ENCODE measurements around the gene IQCE. TPM values are rescaled to one million over a fixed set of nuclear protein-coding genes. Genes with fewer than 3 reads are reported as not detected.

Gene IQCE
- total and polyA plus RNA-seq, 10 of the 15 experiments (the other 5 are each of a cell fraction or from before 2014, with no cell fraction given) = 0.37 to 8.1 (median 3.7) TPM

DNA sequence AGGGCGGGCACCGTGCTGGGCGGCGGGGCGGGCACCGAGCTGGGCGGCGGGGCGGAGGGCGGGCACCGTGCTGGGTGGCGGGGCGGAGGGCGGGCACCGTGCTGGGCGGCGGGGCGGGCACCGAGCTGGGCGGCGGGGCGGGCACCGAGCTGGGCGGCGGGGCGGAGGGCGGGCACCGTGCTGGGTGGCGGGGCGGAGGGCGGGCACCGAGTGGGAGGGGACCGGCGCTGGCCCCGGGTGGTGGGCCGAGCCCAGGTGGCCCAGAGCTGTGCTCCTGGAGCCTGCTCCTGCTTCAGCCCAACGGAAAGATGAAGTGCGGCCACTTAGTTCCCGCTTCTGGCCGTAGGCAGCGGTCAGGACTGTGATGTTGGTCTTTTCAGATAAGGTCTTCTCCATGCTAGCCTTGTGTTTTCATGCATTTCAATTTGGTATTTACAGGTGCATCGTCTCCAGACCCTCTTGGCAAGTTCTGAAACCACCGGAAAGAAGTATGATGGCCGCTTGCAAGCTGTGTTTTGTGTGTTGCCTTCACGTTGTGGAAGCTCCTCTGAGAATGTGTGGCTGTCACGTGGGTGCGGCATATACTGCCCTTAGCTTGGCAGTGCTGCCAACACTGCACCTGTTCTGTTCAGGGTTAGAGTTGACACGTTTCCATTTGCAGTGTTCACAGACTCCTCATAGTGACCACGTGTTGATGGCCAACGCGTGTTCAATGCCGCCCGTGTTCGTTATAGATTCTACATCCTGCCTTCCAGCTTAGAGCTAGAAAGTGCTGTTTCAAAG is 25.2 kb downstream of the IQCE start (continued):
- TF ChIP-seq, protein P1, sequence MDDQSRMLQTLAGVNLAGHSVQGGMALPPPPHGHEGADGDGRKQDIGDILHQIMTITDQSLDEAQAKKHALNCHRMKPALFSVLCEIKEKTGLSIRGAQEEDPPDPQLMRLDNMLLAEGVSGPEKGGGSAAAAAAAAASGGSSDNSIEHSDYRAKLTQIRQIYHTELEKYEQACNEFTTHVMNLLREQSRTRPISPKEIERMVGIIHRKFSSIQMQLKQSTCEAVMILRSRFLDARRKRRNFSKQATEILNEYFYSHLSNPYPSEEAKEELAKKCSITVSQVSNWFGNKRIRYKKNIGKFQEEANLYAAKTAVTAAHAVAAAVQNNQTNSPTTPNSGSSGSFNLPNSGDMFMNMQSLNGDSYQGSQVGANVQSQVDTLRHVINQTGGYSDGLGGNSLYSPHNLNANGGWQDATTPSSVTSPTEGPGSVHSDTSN (IDR thresholded peaks at IDR 0.05; ENCODE audit: insufficient replicate concordance, low read depth, low read length) = no peak
- TF ChIP-seq LARP7 (IDR thresholded peaks at IDR 0.05) = no peak
- TF ChIP-seq ZNF384 (IDR thresholded peaks at IDR 0.05; ENCODE audit: borderline replicate concordance, low read depth, low read length) = no peak
- TF ChIP-seq SMAD1 (IDR thresholded peaks at IDR 0.05; ENCODE audit: low read depth, partially characterized antibody) = no peak
- TF ChIP-seq BRCA1 (IDR thresholded peaks at IDR 0.05; ENCODE audit: low read depth, low read length) = no peak
- no peak for TF ChIP-seq SREBF1 (IDR thresholded peaks at IDR 0.05; ENCODE audit: low read length)
- no peak for TF ChIP-seq IKZF2 (IDR thresholded peaks at IDR 0.05)
- TF ChIP-seq, protein P2, sequence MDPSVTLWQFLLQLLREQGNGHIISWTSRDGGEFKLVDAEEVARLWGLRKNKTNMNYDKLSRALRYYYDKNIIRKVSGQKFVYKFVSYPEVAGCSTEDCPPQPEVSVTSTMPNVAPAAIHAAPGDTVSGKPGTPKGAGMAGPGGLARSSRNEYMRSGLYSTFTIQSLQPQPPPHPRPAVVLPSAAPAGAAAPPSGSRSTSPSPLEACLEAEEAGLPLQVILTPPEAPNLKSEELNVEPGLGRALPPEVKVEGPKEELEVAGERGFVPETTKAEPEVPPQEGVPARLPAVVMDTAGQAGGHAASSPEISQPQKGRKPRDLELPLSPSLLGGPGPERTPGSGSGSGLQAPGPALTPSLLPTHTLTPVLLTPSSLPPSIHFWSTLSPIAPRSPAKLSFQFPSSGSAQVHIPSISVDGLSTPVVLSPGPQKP (IDR thresholded peaks at IDR 0.05; ENCODE audit: low read depth, low read length) = no peak
- no peak for TF ChIP-seq RELA (IDR thresholded peaks at IDR 0.05; ENCODE audit: borderline replicate concordance, partially characterized antibody)
- TF ChIP-seq, protein P3, sequence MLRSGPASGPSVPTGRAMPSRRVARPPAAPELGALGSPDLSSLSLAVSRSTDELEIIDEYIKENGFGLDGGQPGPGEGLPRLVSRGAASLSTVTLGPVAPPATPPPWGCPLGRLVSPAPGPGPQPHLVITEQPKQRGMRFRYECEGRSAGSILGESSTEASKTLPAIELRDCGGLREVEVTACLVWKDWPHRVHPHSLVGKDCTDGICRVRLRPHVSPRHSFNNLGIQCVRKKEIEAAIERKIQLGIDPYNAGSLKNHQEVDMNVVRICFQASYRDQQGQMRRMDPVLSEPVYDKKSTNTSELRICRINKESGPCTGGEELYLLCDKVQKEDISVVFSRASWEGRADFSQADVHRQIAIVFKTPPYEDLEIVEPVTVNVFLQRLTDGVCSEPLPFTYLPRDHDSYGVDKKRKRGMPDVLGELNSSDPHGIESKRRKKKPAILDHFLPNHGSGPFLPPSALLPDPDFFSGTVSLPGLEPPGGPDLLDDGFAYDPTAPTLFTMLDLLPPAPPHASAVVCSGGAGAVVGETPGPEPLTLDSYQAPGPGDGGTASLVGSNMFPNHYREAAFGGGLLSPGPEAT (IDR thresholded peaks at IDR 0.05; ENCODE audit: low read depth) = no peak
- no peak for TF ChIP-seq ZNF274 (IDR thresholded peaks at IDR 0.05; ENCODE audit: insufficient read depth, insufficient read length)
- no peak for TF ChIP-seq MEF2B (IDR thresholded peaks at IDR 0.05; ENCODE audit: partially characterized antibody, poor library complexity, severe bottlenecking)
- no peak for TF ChIP-seq NFYB (IDR thresholded peaks at IDR 0.05; ENCODE audit: insufficient read depth, low read depth, low read length)
